GM13977 (cell line): Measurements from ENCODE around the gene KCNQ4.

ENCODE experiments used
- DNase-seq: peaks from one replicate; pipeline ENCODE4 v3.0.0; 2012; ENCODE audit warnings: low spot score
- in situ Hi-C: fragments of 300-500 bp; cut with MboI; formaldehyde crosslinking; loops from one replicate; pipeline ENCODE4 v1.12.0; 2022; ENCODE audit warnings: low sequenced_read_pairs, low pct_unique_long_range_greater_than_20kb, mixed read lengths, inconsistent platforms; ENCODE audit not compliant: unreplicated experiment
- TF ChIP-seq, protein P1 (sequence below): IDR thresholded peaks from 2 replicates; pipeline ENCODE4 v1.5.1; 2012; ENCODE audit warnings: mild to moderate bottlenecking, control low read depth; ENCODE audit not compliant: insufficient read depth; ENCODE audit errors: extremely low read depth, missing control alignments

The KCNQ4 gene

DNA sequence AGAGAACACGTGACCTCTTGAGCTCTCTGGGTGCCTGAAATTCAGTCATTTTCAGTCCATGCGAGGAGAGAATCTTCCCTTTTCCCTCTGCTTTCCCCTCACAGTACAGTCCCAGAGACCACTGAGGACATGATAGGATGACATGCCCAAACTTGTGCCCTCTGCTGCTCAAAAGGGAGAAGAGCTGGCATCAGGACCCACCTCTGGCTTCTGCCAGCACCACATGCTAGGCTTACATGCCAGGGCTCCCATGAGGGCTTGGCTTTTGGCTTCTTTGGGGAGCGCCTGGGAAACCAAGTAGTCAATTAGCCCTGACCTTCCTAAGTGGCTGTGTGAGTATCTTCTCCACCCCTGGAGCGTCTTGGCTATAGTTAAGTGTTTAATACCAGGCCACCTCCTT lies 13.8 kb upstream of the KCNQ4 start:
- in situ Hi-C loops, result no loop called here
- TF ChIP-seq, protein P1, sequence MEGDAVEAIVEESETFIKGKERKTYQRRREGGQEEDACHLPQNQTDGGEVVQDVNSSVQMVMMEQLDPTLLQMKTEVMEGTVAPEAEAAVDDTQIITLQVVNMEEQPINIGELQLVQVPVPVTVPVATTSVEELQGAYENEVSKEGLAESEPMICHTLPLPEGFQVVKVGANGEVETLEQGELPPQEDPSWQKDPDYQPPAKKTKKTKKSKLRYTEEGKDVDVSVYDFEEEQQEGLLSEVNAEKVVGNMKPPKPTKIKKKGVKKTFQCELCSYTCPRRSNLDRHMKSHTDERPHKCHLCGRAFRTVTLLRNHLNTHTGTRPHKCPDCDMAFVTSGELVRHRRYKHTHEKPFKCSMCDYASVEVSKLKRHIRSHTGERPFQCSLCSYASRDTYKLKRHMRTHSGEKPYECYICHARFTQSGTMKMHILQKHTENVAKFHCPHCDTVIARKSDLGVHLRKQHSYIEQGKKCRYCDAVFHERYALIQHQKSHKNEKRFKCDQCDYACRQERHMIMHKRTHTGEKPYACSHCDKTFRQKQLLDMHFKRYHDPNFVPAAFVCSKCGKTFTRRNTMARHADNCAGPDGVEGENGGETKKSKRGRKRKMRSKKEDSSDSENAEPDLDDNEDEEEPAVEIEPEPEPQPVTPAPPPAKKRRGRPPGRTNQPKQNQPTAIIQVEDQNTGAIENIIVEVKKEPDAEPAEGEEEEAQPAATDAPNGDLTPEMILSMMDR, result peak; percentile 30
- no peak for DNase-seq

DNA sequence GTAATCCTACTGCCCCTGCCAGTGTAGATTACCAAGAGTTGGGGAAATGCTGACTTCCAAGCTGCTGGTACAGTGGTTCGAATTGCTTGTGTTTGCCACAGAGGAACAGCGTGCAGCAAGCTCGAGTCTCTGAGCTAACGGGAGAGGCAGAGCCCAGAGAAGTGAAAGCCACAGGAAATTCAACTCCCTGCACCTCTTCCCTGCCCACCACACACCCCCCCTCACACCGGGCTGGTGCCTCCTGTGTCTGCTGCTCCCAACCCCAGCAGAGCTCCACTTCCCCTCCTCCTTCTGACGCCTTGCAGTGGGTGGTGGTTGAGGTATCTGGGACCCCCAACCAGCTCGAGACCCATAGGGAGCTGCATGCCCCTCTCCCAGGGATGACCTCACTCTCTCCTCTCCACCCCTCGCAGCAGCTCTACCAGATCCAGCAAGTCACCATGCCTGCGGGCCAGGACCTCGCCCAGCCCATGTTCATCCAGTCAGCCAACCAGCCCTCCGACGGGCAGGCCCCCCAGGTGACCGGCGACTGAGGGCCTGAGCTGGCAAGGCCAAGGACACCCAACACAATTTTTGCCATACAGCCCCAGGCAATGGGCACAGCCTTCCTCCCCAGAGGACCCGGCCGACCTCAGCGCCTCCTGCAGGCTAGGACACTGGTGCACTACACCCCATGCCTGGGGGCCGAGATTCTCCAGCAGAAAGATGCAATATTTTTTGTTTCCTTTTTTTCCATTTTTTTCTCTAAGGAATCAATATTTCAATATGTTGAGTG lies 13.1 kb upstream of the KCNQ4 start:
- TF ChIP-seq, protein P1, result peak; percentile 20
- DNase-seq, result no peak
- in situ Hi-C loops, result no loop called here

DNA sequence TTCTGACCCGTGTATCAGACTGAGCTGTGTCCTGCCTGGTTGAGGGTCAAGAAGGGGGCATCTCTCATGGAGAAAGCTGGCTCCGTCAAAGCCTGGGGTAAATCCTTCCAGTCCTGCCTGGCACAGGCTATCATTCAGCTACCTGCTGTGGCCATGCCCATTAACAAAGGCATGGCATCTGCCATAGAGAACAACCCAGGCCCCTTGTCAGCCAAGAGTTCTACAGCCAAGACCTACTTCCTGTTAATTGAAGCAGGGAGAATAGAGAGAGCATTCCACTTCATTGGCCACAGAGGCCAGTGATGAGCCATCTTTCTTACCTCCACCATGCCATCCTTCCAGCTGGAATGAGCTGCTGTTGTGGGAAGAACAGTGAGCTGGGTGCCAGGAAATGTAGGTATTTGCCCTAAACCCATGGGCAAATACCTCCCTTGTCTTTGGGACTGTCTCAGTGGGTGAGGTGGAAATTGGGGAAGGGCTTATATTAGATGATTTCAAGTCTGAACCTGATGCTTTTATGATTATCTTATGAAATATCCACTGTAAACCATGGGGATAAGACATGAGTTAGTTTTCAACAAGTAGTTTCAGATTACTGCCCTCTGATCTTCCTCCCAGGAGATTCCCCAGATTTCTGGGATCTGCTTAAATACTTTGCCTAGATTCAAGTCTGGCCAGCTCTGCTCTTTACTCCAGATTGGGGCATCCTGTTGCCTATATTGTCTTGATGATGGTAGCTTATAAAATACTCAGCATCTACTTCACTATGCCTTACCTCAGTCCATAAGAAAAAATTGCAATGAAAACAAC lies 11.2 kb upstream of the KCNQ4 start:
- in situ Hi-C loops, result no loop called here
- TF ChIP-seq, protein P1, result no peak
- DNase-seq, result no peak

DNA sequence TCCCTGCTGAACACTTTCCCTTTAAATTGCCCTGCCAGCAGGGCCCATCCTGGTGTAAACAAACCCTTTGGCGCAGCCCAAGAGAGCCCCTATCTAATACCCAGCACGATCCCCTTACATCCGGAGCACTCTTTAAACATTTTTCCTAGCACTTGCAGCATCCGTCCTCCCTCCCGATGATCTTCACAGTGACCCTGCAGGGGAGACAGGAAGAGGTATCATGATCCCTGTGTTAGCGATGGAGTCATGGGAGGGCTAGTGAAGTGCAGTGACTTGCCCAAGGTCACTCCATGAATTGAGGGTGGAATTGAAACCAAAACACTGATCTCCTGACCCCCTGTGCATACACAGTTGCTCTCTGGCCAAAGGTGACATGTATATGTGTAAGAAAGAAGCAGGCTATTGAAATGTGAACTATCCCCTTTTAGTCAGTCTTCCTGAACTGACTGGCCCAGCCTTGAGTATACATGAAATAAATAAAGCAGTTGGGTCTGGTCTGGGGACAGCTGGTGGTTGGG lies 9.8 kb upstream of the KCNQ4 start:
- in situ Hi-C loops, result no loop called here
- TF ChIP-seq, protein P1, result no peak
- no peak for DNase-seq

DNA sequence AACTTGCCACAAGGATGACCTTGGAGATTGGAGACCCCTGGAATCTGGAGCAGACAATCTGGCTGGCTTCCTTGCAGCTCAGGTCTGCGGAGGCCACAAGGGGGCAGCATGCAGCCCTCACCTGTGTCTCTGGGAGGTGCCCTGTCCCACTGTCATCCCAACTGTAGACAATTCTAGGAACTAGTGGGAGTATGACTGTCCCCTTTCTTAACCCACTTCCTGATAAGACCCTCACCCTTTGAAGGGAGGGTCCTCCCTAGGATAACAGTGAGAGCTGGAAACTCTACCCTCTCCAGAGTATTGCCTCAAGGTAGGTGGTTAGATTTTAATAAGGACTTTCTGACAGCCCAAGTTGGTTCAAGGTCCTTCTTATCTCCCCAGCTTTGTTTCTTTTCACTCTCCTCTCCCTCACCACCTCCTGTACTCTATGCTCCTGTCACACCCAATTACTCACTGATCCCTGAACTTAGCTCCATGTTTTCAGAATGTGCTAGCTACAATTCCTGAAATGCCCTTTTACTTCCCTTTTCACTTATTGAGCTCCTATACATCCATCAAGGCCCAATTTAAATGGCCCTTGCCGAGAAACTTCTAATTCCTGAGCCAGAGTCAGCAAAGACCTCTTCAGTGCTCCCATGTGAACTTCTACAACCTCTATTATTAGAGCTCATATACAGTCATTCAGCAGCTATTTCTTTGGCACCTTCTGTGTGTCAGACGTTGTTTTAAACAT lies 9.2 kb upstream of the KCNQ4 start:
- in situ Hi-C loops, result no loop called here
- TF ChIP-seq, protein P1, result peak; percentile 91
- peak; percentile 63 for DNase-seq
